ENCODE data around the gene CAMP.

GRCh38 chr3:48269592-48269991, 46.3 kb downstream of the CAMP start:
- TF ChIP-seq, protein P1, sequence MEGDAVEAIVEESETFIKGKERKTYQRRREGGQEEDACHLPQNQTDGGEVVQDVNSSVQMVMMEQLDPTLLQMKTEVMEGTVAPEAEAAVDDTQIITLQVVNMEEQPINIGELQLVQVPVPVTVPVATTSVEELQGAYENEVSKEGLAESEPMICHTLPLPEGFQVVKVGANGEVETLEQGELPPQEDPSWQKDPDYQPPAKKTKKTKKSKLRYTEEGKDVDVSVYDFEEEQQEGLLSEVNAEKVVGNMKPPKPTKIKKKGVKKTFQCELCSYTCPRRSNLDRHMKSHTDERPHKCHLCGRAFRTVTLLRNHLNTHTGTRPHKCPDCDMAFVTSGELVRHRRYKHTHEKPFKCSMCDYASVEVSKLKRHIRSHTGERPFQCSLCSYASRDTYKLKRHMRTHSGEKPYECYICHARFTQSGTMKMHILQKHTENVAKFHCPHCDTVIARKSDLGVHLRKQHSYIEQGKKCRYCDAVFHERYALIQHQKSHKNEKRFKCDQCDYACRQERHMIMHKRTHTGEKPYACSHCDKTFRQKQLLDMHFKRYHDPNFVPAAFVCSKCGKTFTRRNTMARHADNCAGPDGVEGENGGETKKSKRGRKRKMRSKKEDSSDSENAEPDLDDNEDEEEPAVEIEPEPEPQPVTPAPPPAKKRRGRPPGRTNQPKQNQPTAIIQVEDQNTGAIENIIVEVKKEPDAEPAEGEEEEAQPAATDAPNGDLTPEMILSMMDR (conservative IDR thresholded peaks at IDR 0.05 in 1 of 2, IDR thresholded peaks at IDR 0.05 in 1 of 2; ENCODE audit: low read depth in 1 of 2, low read length in 2 of 2) = no peak
- no peak for TF ChIP-seq EZH2 (IDR thresholded peaks at IDR 0.05; ENCODE audit: low read length, missing control alignments)
